ENCODE data around the gene B4GALT3.

Gene B4GALT3

GRCh38 chr1:161217831-161218230 is 40.5 kb upstream of the B4GALT3 start:
- no peaks in the 10 kb centered on the region for H3K27me3 ChIP-seq
- H3K36me3 ChIP-seq = peaks cover 14% of the 10 kb centered on the region
- H3K4me3 ChIP-seq (ENCODE audit: low read depth, low read length) = no peak overlapping the region
- H3K9me3 ChIP-seq = no peaks in the 10 kb centered on the region
- no peaks in the 10 kb centered on the region for H3K4me1 ChIP-seq
- TF ChIP-seq CTCF (IDR thresholded peaks at IDR 0.05; ENCODE audit: low read depth, low read length) = no peak
- DNase-seq = no peak

- H3K27me3 ChIP-seq = no peaks in the 10 kb centered on the region
- no peaks in the 10 kb centered on the region for H3K9me3 ChIP-seq
- no peak overlapping the region for H3K4me3 ChIP-seq (ENCODE audit: low read depth, low read length)
- peaks cover 22% of the 10 kb centered on the region for H3K36me3 ChIP-seq
- DNase-seq = no peak
- H3K4me1 ChIP-seq = no peaks in the 10 kb centered on the region
- TF ChIP-seq CTCF (IDR thresholded peaks at IDR 0.05; ENCODE audit: low read depth, low read length) = no peak
These were observed 39.8 kb upstream of the B4GALT3 start for GRCh38 chr1:161216945-161217712.

GRCh38 chr1:161215076-161215475 is 37.8 kb upstream of the B4GALT3 start, which contains the start of gene FCER1G:
TSS of gene FCER1G (plus strand) at chr1:161215295. CDS start at chr1:161215322, 27 bp downstream.
- TF ChIP-seq CTCF (IDR thresholded peaks at IDR 0.05; ENCODE audit: low read depth, low read length) = no peak
- DNase-seq = no peak
- Histone ChIP-seq H3K36me3 (peaks cover 42% of the 10 kb centered on the region), H3K4me3 (ENCODE audit: low read depth, low read length) (no peak within 1 kb of the TSS), H3K9me3 (no peaks in the 10 kb centered on the region), H3K27me3 (no peaks in the 10 kb centered on the region), H3K4me1 (no peaks in the 10 kb centered on the region)

GRCh38 chr1:161214369-161214768 is 37.1 kb upstream of the B4GALT3 start:
- H3K27me3 ChIP-seq = no peaks in the 10 kb centered on the region
- H3K9me3 ChIP-seq = no peaks in the 10 kb centered on the region
- H3K36me3 ChIP-seq = peaks cover 49% of the 10 kb centered on the region
- H3K4me1 ChIP-seq = no peaks in the 10 kb centered on the region
- no peak for DNase-seq
- no peak overlapping the region for H3K4me3 ChIP-seq (ENCODE audit: low read depth, low read length)
- TF ChIP-seq CTCF (IDR thresholded peaks at IDR 0.05; ENCODE audit: low read depth, low read length) = no peak

- H3K27me3 ChIP-seq = no peaks in the 10 kb centered on the region
- DNase-seq = peak; percentile 90
- H3K4me3 ChIP-seq (ENCODE audit: low read depth, low read length) = no peak overlapping the region
- TF ChIP-seq CTCF (IDR thresholded peaks at IDR 0.05; ENCODE audit: low read depth, low read length) = peak; percentile 97
- H3K4me1 ChIP-seq = no peaks in the 10 kb centered on the region
- H3K9me3 ChIP-seq = no peaks in the 10 kb centered on the region
- peaks cover 78% of the 10 kb centered on the region for H3K36me3 ChIP-seq
These were observed 32.6 kb upstream of the B4GALT3 start for GRCh38 chr1:161209790-161210409.

- peaks cover 60% of the 10 kb centered on the region for H3K36me3 ChIP-seq
- no peak for TF ChIP-seq CTCF (IDR thresholded peaks at IDR 0.05; ENCODE audit: low read depth, low read length)
- H3K9me3 ChIP-seq = no peaks in the 10 kb centered on the region
- DNase-seq = no peak
- no peak overlapping the region for H3K4me3 ChIP-seq (ENCODE audit: low read depth, low read length)
- H3K4me1 ChIP-seq = no peaks in the 10 kb centered on the region
- no peaks in the 10 kb centered on the region for H3K27me3 ChIP-seq
These were observed 29.9 kb upstream of the B4GALT3 start for GRCh38 chr1:161207173-161207572.

All from BE2C (cell line).